EH (cell line): Measurements from ENCODE around the gene SESN2.

Experiments used
- DNase-seq: peaks from one replicate; pipeline ENCODE4 v3.0.0-alpha.2; 2015; ENCODE audit warnings: low read depth

SESN2 gene

GRCh38 chr1:28249866-28250295, 9.4 kb upstream of the SESN2 start:
- no peak for DNase-seq

- DNase-seq, result no peak
Observed at GRCh38 chr1:28256197-28256827, 3.0 kb upstream of the SESN2 start.

- no peak for DNase-seq
Observed at GRCh38 chr1:28257736-28258135, 1.6 kb upstream of the SESN2 start.

GRCh38 chr1:28258628-28259251, 578 bp upstream of the SESN2 start:
- peak; percentile 48 for DNase-seq

- peak; percentile 91 for DNase-seq
Observed at GRCh38 chr1:28259934-28260802, 850 bp downstream of the SESN2 start.

- DNase-seq, result no peak
Observed at GRCh38 chr1:28260803-28261174, 1.5 kb downstream of the SESN2 start.

GRCh38 chr1:28264897-28265296, 5.6 kb downstream of the SESN2 start:
- DNase-seq, result no peak

GRCh38 chr1:28265577-28265976, 6.3 kb downstream of the SESN2 start:
- DNase-seq, result no peak

GRCh38 chr1:28266920-28267322, 7.6 kb downstream of the SESN2 start:
- no peak for DNase-seq

GRCh38 chr1:28267633-28268032, 8.3 kb downstream of the SESN2 start:
- no peak for DNase-seq

GRCh38 chr1:28269529-28269928, 10.2 kb downstream of the SESN2 start:
- no peak for DNase-seq

- DNase-seq, result no peak
Observed at GRCh38 chr1:28272215-28272852, 13.0 kb downstream of the SESN2 start.

- peak; percentile 39 for DNase-seq
Observed at GRCh38 chr1:28273216-28273860, 14.0 kb downstream of the SESN2 start.

- no peak for DNase-seq
Observed at GRCh38 chr1:28278763-28279162, 19.4 kb downstream of the SESN2 start.

- DNase-seq, result no peak
Observed at GRCh38 chr1:28279721-28280120, 20.4 kb downstream of the SESN2 start.

GRCh38 chr1:28280501-28280900, 21.2 kb downstream of the SESN2 start:
- no peak for DNase-seq

GRCh38 chr1:28280977-28281381, 21.7 kb downstream of the SESN2 start:
- DNase-seq, result no peak

- DNase-seq, result no peak
Observed at GRCh38 chr1:28281608-28282425, 22.5 kb downstream of the SESN2 start.

- no peak for DNase-seq
Observed at GRCh38 chr1:28282426-28283407, 23.4 kb downstream of the SESN2 start.

- DNase-seq, result no peak
Observed at GRCh38 chr1:28286111-28286510, 26.8 kb downstream of the SESN2 start.
